Stimulated activated CD4-positive, alpha-beta T cell treated with anti-CD3 and anti-CD28 coated beads, Interleukin-15, amount 100 ng/mL, for 1 hour (primary cell): ENCODE data around the gene MTERF2.
A peak's percentile ranks its signal among the peaks of the same experiment; 100 is the strongest.

Experiments
- DNase-seq, 2 donors: peaks; one replicate each; pipeline ENCODE4 v3.0.0-alpha.2; 2020; ENCODE audit warnings: low read depth in 1 of 2, low spot score in 1 of 2

Gene MTERF2

DNA sequence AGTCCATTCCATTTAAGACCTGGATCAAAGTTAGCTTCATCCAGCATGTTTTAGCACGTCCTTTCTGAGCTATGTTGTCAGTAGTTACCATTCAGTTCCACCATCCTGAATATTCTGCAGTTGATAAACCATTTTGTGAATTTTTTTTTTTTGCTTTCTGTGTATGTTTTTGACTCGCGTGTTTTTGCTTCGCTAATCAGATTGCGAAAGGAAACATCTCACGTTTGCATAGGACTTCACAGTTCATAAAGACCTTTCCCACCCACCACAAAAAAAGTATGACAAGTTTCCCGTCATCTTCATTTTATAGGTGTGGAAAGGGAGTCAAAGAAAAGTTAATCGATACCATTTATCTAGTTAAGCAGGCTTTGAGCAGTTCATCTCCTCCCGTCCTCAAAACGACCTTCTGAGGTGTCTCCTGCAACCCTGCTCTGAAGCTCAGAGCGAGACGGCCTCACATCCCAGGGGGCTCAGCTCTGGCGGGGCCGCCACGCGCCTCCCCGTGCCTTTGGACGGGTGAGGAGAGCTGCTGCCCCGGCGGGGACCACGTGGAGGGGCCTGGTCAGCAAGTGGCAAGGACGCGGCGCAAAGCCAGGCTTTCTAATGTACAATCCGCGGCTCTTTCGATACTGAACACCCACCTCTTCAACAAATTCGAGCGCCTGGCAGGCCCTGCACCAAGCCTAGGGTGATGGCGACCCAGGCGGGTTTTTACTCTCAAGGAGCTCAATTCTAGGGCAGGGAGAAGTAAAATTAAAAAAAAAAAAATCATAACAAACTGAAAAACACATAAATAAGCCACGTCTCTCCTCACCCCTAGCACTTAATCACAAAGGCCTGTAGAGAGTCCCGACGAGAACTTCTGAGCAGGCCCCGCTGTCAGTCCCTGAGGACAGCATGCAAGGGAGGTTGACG is 32.2 kb downstream of the MTERF2 start:
- peak in 1 of 2 donors; percentile 1 for DNase-seq

- DNase-seq: no peak
Observed at GRCh38 chr12:106953352-106954250, 33.3 kb downstream of the MTERF2 start.

DNA sequence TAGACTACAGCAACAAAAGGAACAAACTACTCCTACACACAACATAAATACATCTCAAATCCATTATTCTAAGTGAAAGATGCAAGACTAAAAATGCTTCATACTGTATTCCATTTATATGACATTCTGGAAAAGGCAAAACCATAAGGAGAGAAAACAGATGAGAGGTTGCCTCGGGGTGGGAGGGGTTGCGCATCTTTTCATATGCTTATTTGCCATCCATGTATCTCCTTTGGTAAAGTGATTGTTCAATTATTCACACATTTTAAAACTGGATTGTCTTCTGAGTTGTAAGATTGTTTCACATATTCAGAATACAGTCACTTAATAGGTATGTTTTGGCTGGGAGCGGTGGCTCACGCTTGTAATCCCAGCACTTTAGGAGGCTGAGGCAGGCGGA is 36.4 kb downstream of the MTERF2 start:
- no peak for DNase-seq

DNA sequence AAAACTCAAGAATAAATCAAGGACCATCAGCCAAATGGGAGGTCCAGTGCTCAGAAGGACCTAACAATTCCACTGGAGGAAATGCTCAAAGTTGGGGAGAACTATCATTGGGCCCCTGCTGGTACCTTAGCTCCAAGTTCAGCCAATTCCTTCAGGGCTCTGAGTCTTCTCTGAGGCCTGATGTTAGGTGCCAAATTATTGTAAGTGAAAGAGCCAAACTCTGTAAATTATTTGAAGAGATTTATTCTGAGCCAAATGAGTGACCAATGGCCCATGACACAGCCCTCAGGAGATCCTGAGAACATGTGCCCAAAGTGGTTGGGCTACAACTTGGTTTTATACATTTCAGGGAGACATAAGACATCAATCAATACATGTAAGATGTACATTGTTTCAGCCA is 39.5 kb downstream of the MTERF2 start:
- no peak for DNase-seq

DNA sequence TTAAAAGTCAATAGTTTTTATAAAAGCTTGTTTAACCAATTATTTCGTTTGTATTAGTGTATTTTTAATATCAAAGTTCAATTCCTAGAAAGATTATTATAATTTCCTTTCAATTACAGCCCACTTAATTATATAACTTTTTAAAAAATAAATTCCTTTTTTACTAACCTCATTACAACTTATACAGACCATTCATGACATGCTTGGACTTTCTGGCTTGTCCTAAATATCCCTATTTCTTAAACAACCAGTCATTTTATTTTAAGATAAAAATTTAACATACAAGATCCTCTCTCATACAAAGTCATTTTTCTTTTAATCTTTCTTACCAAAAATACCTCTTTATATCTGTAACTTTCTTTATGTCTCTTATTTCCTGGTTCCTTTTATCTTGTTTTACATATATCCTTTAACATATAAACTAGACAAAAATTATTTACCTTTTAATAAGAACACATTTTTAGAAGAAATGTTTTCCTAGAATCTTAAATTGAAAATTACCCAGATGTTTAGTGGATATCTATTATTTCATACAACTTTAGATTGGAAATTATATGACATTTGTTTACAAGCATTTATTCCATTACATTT is 41.6 kb downstream of the MTERF2 start:
- no peak for DNase-seq

- no peak for DNase-seq
Observed at GRCh38 chr12:106942775-106943174, 44.2 kb downstream of the MTERF2 start.

DNA sequence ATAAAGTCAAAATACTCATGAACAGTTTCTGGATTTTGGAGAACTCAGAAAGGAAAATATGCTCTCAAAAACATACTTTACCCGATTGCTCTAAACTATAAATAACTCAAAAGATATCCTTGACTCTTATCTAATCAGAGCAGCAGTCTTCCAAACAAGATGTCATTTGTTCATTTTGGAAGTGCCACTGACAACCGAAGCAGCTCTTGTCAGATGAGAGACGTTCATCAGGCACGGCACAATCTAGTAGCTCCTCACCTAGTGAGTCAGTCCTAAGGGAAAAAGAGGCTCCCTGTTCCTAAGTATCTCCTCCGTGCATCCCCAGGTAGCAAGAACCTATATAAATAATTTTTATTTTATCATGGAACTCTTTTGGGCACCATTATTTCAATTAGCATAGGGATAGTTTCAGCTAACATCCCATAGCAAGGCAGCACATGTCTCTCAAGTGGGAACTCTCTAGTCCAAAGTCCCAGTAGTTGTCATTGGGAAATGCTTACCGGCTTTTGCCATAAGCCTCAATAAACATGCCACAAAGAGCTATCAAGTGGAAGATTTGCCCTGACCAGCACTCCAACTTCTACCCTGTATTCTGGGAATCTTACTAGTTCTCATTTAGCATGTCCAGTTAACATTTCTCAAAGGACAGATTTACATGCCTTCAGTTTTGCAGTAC is 45.3 kb downstream of the MTERF2 start:
- no peak for DNase-seq

DNA sequence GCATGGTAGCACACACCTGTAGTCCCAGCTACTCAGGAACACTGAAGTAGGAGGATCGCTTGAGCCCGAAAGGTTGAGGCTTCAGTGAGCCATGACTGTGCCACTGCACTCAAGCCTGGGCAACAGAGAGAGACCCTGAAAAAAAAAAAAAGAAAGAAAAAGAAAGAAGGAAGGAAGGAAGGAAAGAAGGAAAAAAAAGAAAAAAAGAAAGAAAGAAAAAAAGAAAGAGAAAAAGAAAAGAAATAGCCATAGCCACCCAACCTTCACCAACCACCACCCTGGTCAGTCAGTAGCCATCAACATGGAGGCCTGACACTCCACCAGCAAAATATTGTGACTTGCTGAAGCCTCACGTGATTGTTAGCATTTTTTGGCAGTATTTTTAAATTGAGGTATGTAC is 52.7 kb downstream of the MTERF2 start:
- DNase-seq: no peak
